ENCODE data around the gene TMSB10.
"Not testable (repeated sequence)": the region's sequence is repeated elsewhere in the genome, so short reads cannot be mapped to it uniquely, and the experiment has no call there.

Gene TMSB10

DNA sequence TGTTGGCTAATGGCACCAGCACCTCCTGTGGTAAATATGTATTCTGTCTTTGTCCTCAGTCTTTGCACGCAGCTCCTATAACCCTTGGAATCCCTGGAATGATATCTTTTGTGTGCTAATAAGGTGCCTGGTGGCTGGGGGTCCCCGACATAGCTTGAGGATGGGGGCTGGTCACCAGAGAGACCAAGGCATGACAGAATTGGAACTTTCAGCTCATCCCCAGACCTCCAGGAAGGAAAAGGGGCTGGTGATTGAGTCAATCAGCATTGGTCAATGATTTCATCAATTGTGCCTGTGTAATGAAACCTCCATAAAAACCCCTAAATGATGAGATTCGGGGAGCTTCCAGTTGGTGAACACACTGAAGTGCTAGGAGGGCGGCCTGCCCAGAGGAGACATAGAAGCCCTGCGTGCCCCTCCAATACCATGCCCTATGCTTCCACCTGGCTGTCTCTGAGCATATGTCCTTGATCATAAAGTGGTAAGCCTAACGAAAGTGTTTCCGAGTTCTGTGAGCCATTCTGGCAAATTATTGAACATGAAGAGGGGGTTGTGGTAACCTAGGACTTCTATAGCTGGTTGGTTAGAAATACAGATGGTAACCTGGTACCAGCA, 38.9 kb downstream of the TMSB10 start:
- Histone ChIP-seq H3K36me3 (no peaks in the 10 kb centered on the region), H4K20me1 (no peaks in the 10 kb centered on the region), H3K4me1 (peaks cover 38% of the 10 kb centered on the region), H3K27ac (no peak overlapping the region), H3K9ac (no peak overlapping the region), H3K4me3 (no peak overlapping the region), H3K9me3 (no peaks in the 10 kb centered on the region), H3K27me3 (no peaks in the 10 kb centered on the region), H3K4me2 (no peak overlapping the region)
- no peak for TF ChIP-seq Cebpa-rat (IDR thresholded peaks at IDR 0.05)

- H3K27ac ChIP-seq, H4K20me1 ChIP-seq, H3K4me3 ChIP-seq, H3K36me3 ChIP-seq, H3K27me3 ChIP-seq, H3K9me3 ChIP-seq, H3K9ac ChIP-seq: not testable (repeated sequence)
- Histone ChIP-seq H3K4me1 (peaks cover 28% of the 10 kb centered on the region), H3K4me2 (peak overlapping the region; percentile 42; the same call in 1 of the 2 replicates)
Observed at GRCh38 chr2:84945838-84946203, 40.4 kb downstream of the TMSB10 start.

DNA sequence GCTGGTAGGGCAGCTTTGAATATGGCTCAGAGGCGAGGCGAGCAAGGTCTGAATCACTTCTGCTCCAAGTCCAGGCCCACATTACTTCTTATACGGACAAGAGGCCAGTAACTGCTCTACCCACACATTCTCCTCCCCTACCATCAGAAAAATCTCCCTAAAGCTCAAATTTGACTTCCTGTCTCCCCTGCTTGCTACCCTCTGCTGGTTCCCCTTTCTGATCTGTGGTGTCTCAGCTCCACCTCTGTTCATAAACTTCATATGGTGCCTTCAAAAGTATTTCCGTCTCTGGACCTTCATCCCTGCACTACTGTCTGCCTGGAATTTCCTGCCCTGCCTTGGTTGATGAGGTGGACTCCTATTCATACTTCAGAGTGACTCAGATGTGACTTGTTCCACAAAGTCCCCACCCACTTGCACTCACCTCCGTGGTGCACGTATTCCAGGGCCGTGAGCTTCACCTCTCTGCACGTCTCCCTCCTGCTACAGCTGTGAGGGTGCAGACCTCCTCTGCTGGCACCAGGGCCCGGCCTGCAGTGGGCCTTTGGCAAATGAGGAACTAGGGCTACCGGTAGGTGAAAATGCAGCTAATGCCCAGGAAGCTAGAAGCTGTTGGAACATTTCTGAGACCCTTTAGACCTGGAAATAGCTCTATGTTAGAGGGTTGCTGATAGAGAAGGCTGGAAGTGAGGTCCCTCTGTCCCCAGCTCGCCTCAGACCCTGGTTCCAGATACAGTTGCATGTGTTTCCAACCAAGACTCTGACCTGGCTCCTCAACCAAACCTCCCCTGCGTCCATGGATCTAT, 41.0 kb downstream of the TMSB10 start:
- H3K36me3 ChIP-seq, result no peaks in the 10 kb centered on the region
- H3K27me3 ChIP-seq, result no peaks in the 10 kb centered on the region
- no peak overlapping the region for H3K4me3 ChIP-seq
- no peak overlapping the region for H3K9ac ChIP-seq
- H3K4me2 ChIP-seq, result peak overlapping the region; percentile 42
- H3K9me3 ChIP-seq, result no peaks in the 10 kb centered on the region
- H3K4me1 ChIP-seq, result peaks cover 28% of the 10 kb centered on the region
- TF ChIP-seq Cebpa-rat (IDR thresholded peaks at IDR 0.05), result no peak
- no peaks in the 10 kb centered on the region for H4K20me1 ChIP-seq
- peak overlapping the region; percentile 28 for H3K27ac ChIP-seq

GRCh38 chr2:84947010-84947593, 41.6 kb downstream of the TMSB10 start:
- H4K20me1 ChIP-seq, result no peaks in the 10 kb centered on the region
- no peak overlapping the region for H3K4me3 ChIP-seq
- H3K4me1 ChIP-seq, result peaks cover 28% of the 10 kb centered on the region
- no peaks in the 10 kb centered on the region for H3K9me3 ChIP-seq
- no peaks in the 10 kb centered on the region for H3K36me3 ChIP-seq
- H3K9ac ChIP-seq, result no peak overlapping the region
- peak overlapping the region; percentile 42 for H3K4me2 ChIP-seq
- H3K27ac ChIP-seq, result peak overlapping the region; percentile 28
- no peaks in the 10 kb centered on the region for H3K27me3 ChIP-seq
- no peak for TF ChIP-seq Cebpa-rat (IDR thresholded peaks at IDR 0.05)

GRCh38 chr2:84953535-84953934, 48.1 kb downstream of the TMSB10 start:
- H3K4me2 ChIP-seq, result no peak overlapping the region
- H3K4me1 ChIP-seq, result 0 out of 2 replicates have a peak, but pooled peaks cover 6% of the 10 kb centered on the region
- H4K20me1 ChIP-seq, result no peaks in the 10 kb centered on the region
- H3K36me3 ChIP-seq, result no peaks in the 10 kb centered on the region
- no peak overlapping the region for H3K9ac ChIP-seq
- no peak for TF ChIP-seq Cebpa-rat (IDR thresholded peaks at IDR 0.05)
- H3K27me3 ChIP-seq, result no peaks in the 10 kb centered on the region
- H3K4me3 ChIP-seq, result no peak overlapping the region
- H3K9me3 ChIP-seq, result no peaks in the 10 kb centered on the region
- no peak overlapping the region for H3K27ac ChIP-seq

GRCh38 chr2:84954329-84954728, 48.9 kb downstream of the TMSB10 start:
- H3K27ac ChIP-seq, result no peak overlapping the region
- no peak for TF ChIP-seq Cebpa-rat (IDR thresholded peaks at IDR 0.05)
- H3K27me3 ChIP-seq, result no peaks in the 10 kb centered on the region

More at GRCh38 chr2:84954329-84954728, 48.9 kb downstream of the TMSB10 start:
- no peaks in the 10 kb centered on the region for H4K20me1 ChIP-seq
- no peaks in the 10 kb centered on the region for H3K9me3 ChIP-seq
- 0 out of 2 replicates have a peak, but pooled peaks cover 6% of the 10 kb centered on the region for H3K4me1 ChIP-seq
- H3K4me2 ChIP-seq, result no peak overlapping the region
- no peaks in the 10 kb centered on the region for H3K36me3 ChIP-seq
- H3K4me3 ChIP-seq, result no peak overlapping the region
- no peak overlapping the region for H3K9ac ChIP-seq

Data from BLaER1 (cell line).